ENCODE results near the gene COL4A5.
"Not testable (repeated sequence)": the region's sequence is repeated elsewhere in the genome, so short reads cannot be mapped to it uniquely, and the experiment has no call there.

COL4A5 gene

GRCh38 chrX:108439426-108439942, at the start of gene COL4A5:
COL4A5 (plus strand) TSS chrX:108439838; CDS start chrX:108440126, 288 bp downstream.
- DNase-seq (ENCODE audit: low read depth), result peak; percentile 92

- not testable (repeated sequence) for DNase-seq (ENCODE audit: low read depth)
These were observed 48.5 kb upstream of the COL4A5 start for GRCh38 chrX:108390976-108391717.

DNA sequence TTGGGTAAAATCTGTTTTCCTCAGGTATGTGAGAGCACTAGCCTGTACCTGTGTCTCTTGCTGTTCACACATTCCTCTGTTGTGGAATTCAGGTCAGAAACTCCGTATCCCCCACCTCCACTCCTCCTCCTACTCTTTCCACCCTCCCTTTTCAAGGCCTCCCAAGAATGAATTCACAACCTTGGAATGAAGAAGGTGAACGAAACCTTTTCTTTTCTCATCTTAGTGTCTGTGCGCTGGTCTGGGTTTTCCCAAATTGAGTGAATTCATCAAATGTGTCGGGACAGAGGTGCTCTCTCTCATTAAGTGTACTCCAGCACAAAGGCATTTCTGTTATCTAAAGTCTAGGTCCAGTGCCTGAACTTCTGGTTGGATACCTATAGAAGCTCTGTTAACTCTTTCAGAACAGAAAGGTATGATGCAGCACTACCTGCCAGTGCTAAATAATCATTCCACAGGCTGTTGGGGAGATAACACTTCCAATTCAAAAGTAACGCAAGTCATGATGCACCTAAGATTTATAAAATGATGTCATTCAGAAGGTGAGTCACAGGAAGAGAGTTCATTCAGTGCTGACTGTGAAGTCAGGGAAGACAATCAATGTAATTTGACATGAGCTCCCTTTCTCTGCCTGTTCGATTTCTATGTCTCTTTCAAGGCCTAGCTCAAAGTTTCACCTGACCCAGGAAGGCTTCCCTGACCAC, 43.3 kb upstream of the COL4A5 start:
- peak; percentile 78 for DNase-seq (ENCODE audit: low read depth)

DNA sequence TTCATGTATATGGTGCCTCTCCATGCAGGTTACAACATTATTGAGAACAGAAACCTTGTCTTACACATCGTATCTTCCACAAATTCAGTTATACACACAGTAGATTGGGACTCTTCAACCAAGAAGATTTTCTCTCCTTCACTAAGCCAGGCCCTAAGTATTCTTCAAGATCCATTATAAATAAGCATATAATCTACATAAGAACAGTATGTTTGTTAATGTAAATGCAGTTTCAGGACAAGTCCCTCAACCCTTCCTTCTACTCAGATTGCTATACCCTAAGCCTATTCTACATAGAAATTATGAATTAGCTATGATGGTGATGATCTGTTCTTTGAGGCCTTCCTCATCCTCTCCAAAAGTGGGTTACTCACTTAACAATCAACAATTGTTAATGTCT, 42.7 kb upstream of the COL4A5 start:
- DNase-seq (ENCODE audit: low read depth), result peak; percentile 1

GRCh38 chrX:108397627-108398391, 41.8 kb upstream of the COL4A5 start:
- peak; percentile 87 for DNase-seq (ENCODE audit: low read depth)

GRCh38 chrX:108399418-108400165, 40.0 kb upstream of the COL4A5 start:
- DNase-seq (ENCODE audit: low read depth), result peak; percentile 88

- DNase-seq (ENCODE audit: low read depth), result no peak
These were observed 26.9 kb upstream of the COL4A5 start for GRCh38 chrX:108412783-108413182.

DNA sequence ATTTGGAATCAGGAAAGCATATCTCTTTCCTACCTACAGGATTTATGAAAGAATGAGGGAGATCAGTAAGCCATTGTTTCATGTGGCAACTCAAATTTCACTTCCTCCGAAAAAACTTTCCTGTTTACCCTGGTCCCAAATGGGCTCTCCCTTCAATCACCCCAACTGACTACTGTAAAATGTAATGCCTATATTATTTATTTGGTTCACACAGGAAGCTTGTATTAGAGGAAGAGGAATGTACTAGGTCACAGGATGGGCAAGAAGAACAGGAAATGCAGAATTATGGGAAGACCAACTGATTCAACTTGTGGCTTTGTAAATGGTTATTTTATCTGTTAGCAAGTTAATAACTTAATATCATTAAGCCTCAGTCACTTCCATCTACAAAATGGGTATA, 24.5 kb upstream of the COL4A5 start:
- DNase-seq (ENCODE audit: low read depth), result peak; percentile 2

DNA sequence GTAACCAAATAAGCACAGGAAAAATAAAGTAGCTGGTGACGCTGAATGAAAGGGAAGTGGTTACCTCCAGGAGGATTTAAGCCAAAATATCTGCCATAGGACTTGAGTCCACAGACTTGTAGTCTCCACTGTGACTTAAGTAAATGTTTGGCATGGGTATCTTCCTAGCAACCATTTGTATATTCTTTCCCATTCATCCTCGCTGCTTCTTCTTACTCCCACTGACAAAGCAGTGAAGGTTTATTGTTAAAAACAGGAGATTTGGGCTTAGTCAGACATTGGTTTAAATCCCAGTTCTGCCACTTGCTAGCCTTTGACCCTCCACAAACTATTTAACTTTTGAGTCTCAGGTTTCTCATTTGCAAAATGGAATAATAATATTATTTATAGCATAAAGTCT, 23.7 kb upstream of the COL4A5 start:
- no peak for DNase-seq (ENCODE audit: low read depth)

- no peak for DNase-seq (ENCODE audit: low read depth)
These were observed 22.4 kb upstream of the COL4A5 start for GRCh38 chrX:108417257-108417656.

DNA sequence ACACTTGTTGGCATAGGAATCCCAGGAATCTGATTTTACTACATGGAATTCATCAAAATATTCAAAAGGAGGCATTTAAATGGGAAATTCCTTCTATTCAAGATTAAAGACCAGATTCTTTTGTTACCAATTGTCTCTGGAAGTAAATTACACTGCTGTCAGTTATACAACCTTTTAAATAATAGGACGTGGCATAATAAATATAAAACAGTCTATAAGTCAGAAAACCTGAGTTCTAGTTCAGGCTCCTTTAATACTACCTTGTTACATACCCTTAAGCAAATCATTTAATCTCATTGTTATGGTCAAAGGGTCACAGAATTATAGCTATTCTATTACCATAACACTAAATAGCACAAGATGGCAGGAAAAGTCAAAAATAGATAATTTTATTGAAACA, 20.2 kb upstream of the COL4A5 start:
- no peak for DNase-seq (ENCODE audit: low read depth)

- DNase-seq (ENCODE audit: low read depth), result no peak
These were observed 19.2 kb upstream of the COL4A5 start for GRCh38 chrX:108420481-108420880.

DNA sequence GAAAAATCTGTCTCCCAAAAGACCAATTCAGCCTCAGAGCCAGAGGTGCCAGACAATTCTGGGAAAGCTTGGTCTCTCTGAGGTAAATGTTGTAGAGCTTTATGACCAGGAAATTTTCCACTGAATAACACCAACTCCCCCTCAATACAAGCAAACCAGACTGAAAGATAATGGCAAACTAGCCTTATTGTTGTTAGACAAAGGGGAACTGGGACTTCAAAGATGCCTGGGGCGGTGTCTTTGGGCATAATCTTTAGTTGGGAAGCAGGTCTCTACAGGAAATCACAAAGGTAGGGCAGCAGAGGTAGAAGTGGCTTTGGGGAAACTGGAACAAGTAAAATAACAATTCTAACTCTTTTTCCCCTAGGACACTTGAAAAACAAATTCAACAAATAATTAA, 13.4 kb upstream of the COL4A5 start:
- DNase-seq (ENCODE audit: low read depth), result no peak

DNA sequence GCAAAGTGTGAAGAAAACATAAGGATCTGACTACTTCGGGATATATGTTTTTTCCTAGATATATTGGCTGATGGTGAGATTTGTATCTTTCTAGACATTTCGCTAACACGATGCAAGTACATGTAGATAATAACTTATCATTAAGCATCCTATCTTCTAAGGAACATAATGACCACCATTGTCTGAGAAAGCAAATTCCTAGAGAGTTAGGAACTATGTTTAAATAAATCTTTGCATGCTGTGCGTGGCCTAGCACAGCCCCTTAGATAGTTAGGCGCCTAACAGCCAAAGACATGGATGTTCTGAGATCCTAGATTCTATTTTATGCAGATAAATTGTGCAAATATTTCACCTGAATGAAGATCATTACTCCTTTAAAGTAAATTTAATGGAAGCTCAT, 4.4 kb upstream of the COL4A5 start:
- no peak for DNase-seq (ENCODE audit: low read depth)

DNA sequence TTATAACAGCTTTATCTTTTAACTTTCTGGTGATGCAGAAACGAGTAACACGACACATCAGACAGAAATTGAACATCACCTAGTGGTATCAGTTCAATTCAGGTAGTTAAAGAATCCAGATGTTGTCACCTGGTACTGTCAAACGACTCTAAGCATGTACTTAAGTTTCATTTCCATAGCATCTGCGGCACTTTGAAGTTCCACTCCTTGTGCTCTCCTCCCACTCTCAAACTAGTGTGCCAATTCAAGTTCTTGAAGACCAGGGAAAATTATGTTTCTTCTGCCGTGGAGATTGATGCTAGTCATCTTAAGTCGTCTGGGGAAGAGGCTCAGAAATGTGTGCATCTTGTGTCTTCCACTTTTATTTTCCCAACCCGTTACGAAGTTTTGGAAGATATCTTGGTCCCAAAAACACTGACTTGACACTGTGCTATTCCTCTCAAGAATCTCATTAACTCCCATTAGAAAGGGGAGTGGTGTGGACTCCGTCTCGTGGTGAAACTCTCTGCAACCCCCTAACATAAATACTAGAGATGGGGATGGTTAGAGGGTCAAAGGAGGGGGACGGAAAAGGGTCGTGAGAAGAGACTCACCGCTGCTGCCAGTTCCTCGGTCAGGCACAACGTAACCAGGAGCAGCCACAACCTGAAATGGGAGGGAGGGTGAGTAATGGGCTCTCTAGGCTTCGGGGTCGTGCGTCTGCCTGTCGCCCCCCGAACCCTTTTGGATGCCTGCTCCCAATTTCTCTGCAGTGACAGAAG, 2.1 kb upstream of the COL4A5 start:
- DNase-seq (ENCODE audit: low read depth), result no peak

DNA sequence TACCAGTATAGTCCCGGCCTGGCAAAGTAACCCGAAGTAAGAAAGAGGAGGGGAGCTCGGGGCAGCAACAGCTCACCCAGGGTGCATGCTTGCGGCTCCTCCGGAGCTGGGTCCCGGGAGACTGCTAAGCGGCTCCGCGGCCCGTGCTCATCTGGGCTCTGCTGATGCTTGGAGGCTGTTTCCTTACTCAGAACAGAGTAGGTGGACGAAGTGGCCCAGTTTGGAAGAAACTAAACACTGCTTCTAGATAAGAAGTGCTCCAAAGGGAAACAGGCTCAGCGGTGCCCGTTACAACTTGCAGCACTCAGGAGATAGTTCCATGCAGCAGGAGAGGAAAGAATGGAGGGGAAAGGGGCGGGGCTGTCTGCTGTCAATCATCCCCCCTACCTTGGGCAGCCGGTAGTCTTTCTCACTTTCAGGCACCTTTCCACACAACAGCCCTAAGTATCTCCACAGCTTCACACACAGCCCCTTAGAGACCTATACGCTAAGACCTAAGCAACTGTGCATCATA, 1.5 kb upstream of the COL4A5 start, which contains the start of gene COL4A6:
Gene COL4A6, minus strand, starts transcription at position 313 of the 514 bp plus-strand sequence. Its CDS starts 226 bp downstream, at position 87.
- DNase-seq (ENCODE audit: low read depth), result no peak

- peak; percentile 60 for DNase-seq (ENCODE audit: low read depth)
These were observed 491 bp downstream of the COL4A5 start for GRCh38 chrX:108439961-108440696.

GRCh38 chrX:108442901-108443464, 3.3 kb downstream of the COL4A5 start:
- peak; percentile 30 for DNase-seq (ENCODE audit: low read depth)

DNA sequence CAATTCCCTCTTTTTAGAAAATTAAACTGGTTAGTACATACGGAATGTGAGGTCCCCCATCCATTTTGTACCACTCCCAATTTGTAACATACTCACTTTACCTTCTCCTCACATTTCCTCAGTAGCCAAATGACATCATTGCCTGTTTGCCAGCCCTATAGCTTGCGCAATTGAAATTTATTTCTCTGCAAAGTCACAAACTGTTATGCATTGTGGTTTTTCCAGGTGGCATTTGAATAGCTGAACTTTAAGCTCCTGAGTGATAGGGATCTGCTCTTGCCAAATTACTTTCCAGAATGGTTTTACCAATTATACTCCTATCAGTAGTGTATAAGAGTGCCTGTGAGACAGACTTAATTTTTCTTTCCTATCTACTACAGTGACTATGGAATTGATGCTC, 7.7 kb downstream of the COL4A5 start:
- peak; percentile 22 for DNase-seq (ENCODE audit: low read depth)

GRCh38 chrX:108453841-108454240, 14.2 kb downstream of the COL4A5 start:
- DNase-seq (ENCODE audit: low read depth), result no peak

Data from ELR (cell line).